GM12801 (cell line): ENCODE results near the gene TRMT1.

Experiments
- TF ChIP-seq, protein P1 (sequence below): IDR thresholded peaks from one replicate; pipeline ENCODE4 v1.5.1; 2011; ENCODE audit warnings: control low read depth; ENCODE audit not compliant: insufficient read length; ENCODE audit errors: extremely low read depth

The TRMT1 gene

DNA sequence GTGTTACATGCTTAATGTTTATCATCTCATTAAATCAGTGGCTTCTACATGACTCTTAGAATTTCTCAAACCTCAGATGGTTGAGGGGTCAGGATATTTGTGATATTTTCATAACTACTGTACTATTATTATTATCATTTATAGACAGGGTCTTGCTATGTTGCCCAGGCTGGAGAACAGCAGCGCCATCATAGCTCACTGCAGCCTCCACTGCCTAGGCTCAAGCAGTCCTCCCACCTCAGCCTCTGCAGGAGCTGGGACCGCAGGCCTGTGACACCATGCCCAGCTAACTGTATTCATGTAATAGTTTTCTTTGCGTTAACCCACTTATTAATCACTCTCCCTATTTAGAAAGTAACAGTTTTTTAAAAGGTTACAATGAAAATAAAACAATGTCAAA lies 43.2 kb upstream of the TRMT1 start:
- TF ChIP-seq, protein P1, sequence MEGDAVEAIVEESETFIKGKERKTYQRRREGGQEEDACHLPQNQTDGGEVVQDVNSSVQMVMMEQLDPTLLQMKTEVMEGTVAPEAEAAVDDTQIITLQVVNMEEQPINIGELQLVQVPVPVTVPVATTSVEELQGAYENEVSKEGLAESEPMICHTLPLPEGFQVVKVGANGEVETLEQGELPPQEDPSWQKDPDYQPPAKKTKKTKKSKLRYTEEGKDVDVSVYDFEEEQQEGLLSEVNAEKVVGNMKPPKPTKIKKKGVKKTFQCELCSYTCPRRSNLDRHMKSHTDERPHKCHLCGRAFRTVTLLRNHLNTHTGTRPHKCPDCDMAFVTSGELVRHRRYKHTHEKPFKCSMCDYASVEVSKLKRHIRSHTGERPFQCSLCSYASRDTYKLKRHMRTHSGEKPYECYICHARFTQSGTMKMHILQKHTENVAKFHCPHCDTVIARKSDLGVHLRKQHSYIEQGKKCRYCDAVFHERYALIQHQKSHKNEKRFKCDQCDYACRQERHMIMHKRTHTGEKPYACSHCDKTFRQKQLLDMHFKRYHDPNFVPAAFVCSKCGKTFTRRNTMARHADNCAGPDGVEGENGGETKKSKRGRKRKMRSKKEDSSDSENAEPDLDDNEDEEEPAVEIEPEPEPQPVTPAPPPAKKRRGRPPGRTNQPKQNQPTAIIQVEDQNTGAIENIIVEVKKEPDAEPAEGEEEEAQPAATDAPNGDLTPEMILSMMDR: no peak

DNA sequence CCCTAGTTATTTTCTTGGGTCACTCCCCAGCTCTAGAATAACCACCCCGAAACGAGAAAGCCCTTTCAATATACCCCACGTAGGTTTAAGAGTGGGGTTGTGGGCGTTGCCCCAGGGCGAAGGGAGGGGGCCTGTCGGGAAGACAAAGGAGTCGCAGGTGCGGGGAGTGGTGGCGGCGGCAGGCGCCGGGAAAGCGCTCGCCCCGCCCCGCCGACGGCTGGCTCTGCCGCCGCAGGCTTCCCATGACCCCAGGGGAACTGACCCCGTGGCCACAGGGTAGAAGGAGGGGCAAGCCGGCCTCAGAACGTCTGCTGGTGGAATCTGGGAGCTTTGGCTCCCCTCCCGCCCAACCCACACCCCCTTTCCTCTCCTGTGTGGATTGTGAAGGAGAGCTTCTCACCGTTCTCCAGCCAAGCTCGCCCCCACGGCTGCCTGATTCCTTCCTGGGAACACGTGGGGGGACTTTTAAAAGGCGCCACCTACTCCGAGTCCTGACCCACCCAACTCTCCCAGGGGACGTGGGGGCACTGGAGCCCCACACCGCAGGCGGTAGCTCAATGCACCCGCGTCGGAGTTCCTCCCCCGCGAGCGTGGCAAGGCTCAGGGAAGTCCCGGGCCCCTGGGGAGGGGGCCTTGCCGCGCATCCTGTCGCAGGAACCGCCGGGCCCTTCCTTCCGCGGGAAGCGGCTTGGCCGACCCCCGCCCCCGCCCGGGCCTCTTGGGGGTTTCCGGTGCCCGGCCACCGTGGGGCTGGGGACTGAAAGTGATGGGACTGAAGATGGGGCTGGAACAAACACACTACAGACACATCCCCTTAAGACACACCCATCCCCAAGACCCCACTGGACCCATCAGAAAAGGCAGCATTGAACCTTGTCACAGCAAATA lies 39.2 kb upstream of the TRMT1 start:
- TF ChIP-seq, protein P1: no peak

GRCh38 chr19:13154911-13155471 lies 38.5 kb upstream of the TRMT1 start:
- TF ChIP-seq, protein P1: no peak

DNA sequence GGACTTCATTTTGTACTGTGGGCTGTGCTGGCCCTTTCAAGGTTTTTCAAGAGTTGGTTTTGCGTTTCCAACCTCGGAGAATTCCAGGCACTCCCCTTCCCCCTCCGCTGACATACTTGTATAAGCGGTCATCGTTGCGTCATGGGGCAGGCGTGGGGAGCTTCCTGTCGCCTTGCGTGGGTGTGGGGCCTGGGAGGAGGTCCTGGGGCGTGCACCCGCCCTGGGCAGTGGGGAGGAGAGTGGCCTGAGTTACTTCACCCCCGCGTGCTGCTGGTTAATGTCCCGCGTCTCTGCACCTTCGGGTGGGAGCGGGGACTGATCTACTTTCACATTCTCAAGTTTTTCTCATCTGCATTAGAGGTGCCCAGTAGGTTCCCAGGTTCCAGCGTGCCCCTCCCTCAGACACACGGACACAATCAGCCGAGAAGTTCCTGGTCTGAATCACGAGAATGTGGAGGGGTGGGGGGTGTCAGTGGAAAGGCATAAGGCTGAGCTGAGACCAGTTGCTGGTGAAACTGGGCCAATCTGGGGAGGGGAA lies 37.8 kb upstream of the TRMT1 start:
- TF ChIP-seq, protein P1: no peak

GRCh38 chr19:13153569-13154240 lies 37.2 kb upstream of the TRMT1 start:
- TF ChIP-seq, protein P1: no peak

- TF ChIP-seq, protein P1: no peak
These were observed 36.5 kb upstream of the TRMT1 start for GRCh38 chr19:13152974-13153568.
